Spinal cord (tissue), 4 donors: ENCODE measurements around the gene ST3GAL2. TPM values are rescaled to one million over a fixed set of nuclear protein-coding genes. Genes with fewer than 3 reads are reported as not detected.

Experiments
- polyA plus RNA-seq, 2 donors: library from polyadenylated mRNA; unstranded; fragments of 120-200 nt; gene quantifications; one replicate each; pipeline ENCODE4 v1.2.1, GENCODE V29; 2013; ENCODE audit not compliant: insufficient read length in 2 of 2
- small RNA-seq: library from RNA; depleted of rRNA; stranded (forward); fragments of <200 nt; gene quantifications from one replicate; pipeline ENCODE3, GENCODE V24; 2014; ENCODE audit warnings: low replicate concordance
- total RNA-seq, 2 donors: library from RNA; depleted of rRNA in 1 of 2; stranded (reverse); fragments of 120-200 nt in 1 of 2; fragments of >200 nt in 1 of 2; gene quantifications; one replicate each; pipeline versions ENCODE4 v1.2.3 to v1.2.4, GENCODE V29; 2013 to 2014

ST3GAL2 gene
- total and polyA plus RNA-seq, 4 donors = 25.3 to 33.7 (median 29.9) TPM

Small RNAs within 50 kb of the gene (small RNA-seq; reads per million reads assigned to genes)
- 0.12 reads per million for gene RNU6-23P
- gene RPS27P26 = not detected

Other genes with a start within 250 kb of the ST3GAL2 start
- 10 to 100 TPM; 27.3 to 58.0 TPM for gene EXOSC6, start 187.2 kb downstream of the ST3GAL2 start, total RNA-seq
- 10 to 100 TPM; 26.5 to 30.3 TPM for gene EXOSC6, start 187.2 kb downstream of the ST3GAL2 start, polyA plus RNA-seq
- gene AARS1, start 149.6 kb downstream of the ST3GAL2 start, total RNA-seq = 100 to 1,000 TPM in 1 of 2 donors, 10 to 100 TPM in 1; 75.9 to 100 TPM
- 100 to 1,000 TPM; 103 to 109 TPM for gene AARS1, start 149.6 kb downstream of the ST3GAL2 start, polyA plus RNA-seq
- gene DDX19B, start 139.9 kb downstream of the ST3GAL2 start, total RNA-seq = 10 to 100 TPM; 19.6 to 30.1 TPM
- 10 to 100 TPM; 32.1 to 34.4 TPM for gene DDX19B, start 139.9 kb downstream of the ST3GAL2 start, polyA plus RNA-seq
- 10 to 100 TPM; 40.4 to 56.7 TPM for gene DDX19A, start 92.2 kb downstream of the ST3GAL2 start, total RNA-seq
- gene DDX19A, start 92.2 kb downstream of the ST3GAL2 start, polyA plus RNA-seq = 10 to 100 TPM; 42.0 to 58.3 TPM
- 10 to 100 TPM in 1 of 2 donors, 1 to 10 TPM in 1; 7.3 to 15.9 TPM for gene FCSK, start 15.5 kb upstream of the ST3GAL2 start, total RNA-seq
- gene FCSK, start 15.5 kb upstream of the ST3GAL2 start, polyA plus RNA-seq = 10 to 100 TPM; 15.5 to 20.4 TPM
- 10 to 100 TPM; 34.6 to 73.2 TPM for gene COG4, start 84.5 kb upstream of the ST3GAL2 start, total RNA-seq
- 10 to 100 TPM; 65.4 to 76.1 TPM for gene COG4, start 84.5 kb upstream of the ST3GAL2 start, polyA plus RNA-seq
- 100 to 1,000 TPM; 111 to 172 TPM for gene SF3B3, start 84.7 kb upstream of the ST3GAL2 start, total RNA-seq
- 100 to 1,000 TPM; 251 to 291 TPM for gene SF3B3, start 84.7 kb upstream of the ST3GAL2 start, polyA plus RNA-seq
- 10 to 100 TPM in 1 of 2 donors, 1 to 10 TPM in 1; 9.8 to 13.4 TPM for gene IL34, start 207.5 kb upstream of the ST3GAL2 start, total RNA-seq
- 1 to 10 TPM; 4.0 to 5.5 TPM for gene IL34, start 207.5 kb upstream of the ST3GAL2 start, polyA plus RNA-seq
- gene MTSS2, start 247.0 kb upstream of the ST3GAL2 start, total RNA-seq = 10 to 100 TPM; 33.8 to 41.8 TPM
- 100 to 1,000 TPM; 296 to 345 TPM for gene MTSS2, start 247.0 kb upstream of the ST3GAL2 start, polyA plus RNA-seq